HG03565 (cell line): ENCODE data around the gene ID3.
A peak's percentile ranks its signal among the peaks of the same experiment; 100 is the strongest.

Source experiments
- ATAC-seq: cut with Tn5 transposase; IDR thresholded peaks from one replicate; pipeline ENCODE4 v1.9.1; 2021; ENCODE audit warnings: mild to moderate bottlenecking, moderate library complexity; ENCODE audit not compliant: unreplicated experiment

The ID3 gene

GRCh38 chr1:23528250-23528978 is 30.9 kb downstream of the ID3 start:
- peak; percentile 32 for ATAC-seq

GRCh38 chr1:23527900-23528249 is 31.4 kb downstream of the ID3 start:
- no peak for ATAC-seq

- no peak for ATAC-seq
Measured at GRCh38 chr1:23527366-23527765, 31.9 kb downstream of the ID3 start.

GRCh38 chr1:23526329-23527041 is 32.8 kb downstream of the ID3 start:
- ATAC-seq: no peak

GRCh38 chr1:23525558-23526250 is 33.6 kb downstream of the ID3 start:
- no peak for ATAC-seq

GRCh38 chr1:23524716-23525401 is 34.4 kb downstream of the ID3 start:
- no peak for ATAC-seq

GRCh38 chr1:23524163-23524562 is 35.1 kb downstream of the ID3 start:
- no peak for ATAC-seq

- no peak for ATAC-seq
Measured at GRCh38 chr1:23522244-23522982, 36.9 kb downstream of the ID3 start.

- ATAC-seq: no peak
Measured at GRCh38 chr1:23521588-23521987, 37.7 kb downstream of the ID3 start.

GRCh38 chr1:23517581-23517980 is 41.7 kb downstream of the ID3 start:
- ATAC-seq: no peak

GRCh38 chr1:23515905-23516304 is 43.4 kb downstream of the ID3 start:
- ATAC-seq: no peak

GRCh38 chr1:23514111-23514679 is 45.1 kb downstream of the ID3 start:
- ATAC-seq: no peak

- no peak for ATAC-seq
Measured at GRCh38 chr1:23509896-23510295, 49.4 kb downstream of the ID3 start.
